Mesothelial cell of epicardium (in vitro differentiated cells): Measurements from ENCODE around the gene TAOK1. TPM values are rescaled to one million over a fixed set of nuclear protein-coding genes. Genes with fewer than 3 reads are reported as not detected.

Source experiments
- DNase-seq, 2 experiments: peaks; one replicate each; pipeline ENCODE4 v3.0.0; 2021; ENCODE audit warnings: low spot score in 2 of 2; ENCODE audit not compliant: unreplicated experiment in 2 of 2
- H3K27ac Mint-ChIP-seq: 2 replicates; pipeline ENCODE4 v1.8.0; 2021; ENCODE audit warnings: mixed read lengths
- H3K27me3 Mint-ChIP-seq: 2 replicates; pipeline ENCODE4 v1.8.0; 2021; ENCODE audit warnings: low read depth, mixed read lengths
- H3K36me3 Mint-ChIP-seq: 2 replicates; pipeline ENCODE4 v1.8.0; 2021; ENCODE audit warnings: mixed read lengths
- H3K4me1 Mint-ChIP-seq: 2 replicates; pipeline ENCODE4 v1.8.0; 2021; ENCODE audit warnings: mixed read lengths
- H3K4me3 Mint-ChIP-seq: 2 replicates; pipeline ENCODE4 v1.8.0; 2021; ENCODE audit warnings: mild to moderate bottlenecking, moderate library complexity, mixed read lengths
- H3K9me3 Mint-ChIP-seq: 2 replicates; pipeline ENCODE4 v1.8.0; 2021; ENCODE audit warnings: mixed read lengths
- total RNA-seq: library from RNA; stranded (reverse); gene quantifications from 3 replicates; pipeline ENCODE4 v1.2.1, GENCODE V29; 2021
- TF ChIP-seq, protein P1 (sequence below): fragments of 200-600 bp; sonication (generic); IDR thresholded peaks from one replicate; pipeline ENCODE4 v1.5.0; 2021; ENCODE audit warnings: antibody characterized with exemption; ENCODE audit not compliant: unreplicated experiment

TAOK1 gene
- total RNA-seq, 1 donor from 2014 or later = 86.7 TPM

DNA sequence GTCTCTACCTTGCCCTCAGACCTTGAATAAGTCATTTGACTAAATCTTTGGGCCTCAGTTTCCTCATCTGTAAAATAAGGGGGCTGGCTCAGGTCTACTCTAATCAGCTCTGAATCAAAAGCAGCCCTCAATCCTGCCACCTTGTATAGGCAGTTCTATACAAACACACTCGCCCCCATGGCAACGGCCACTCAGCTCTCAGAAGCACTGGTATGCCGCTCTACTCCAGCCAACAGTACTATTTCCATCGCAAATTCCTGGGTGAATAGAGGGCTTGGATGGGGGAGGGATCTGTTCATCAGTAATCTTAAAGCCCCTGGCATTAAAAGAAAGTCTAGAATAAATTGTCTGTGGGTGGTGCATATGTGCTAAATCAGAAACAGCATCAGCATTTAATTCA, 21.2 kb upstream of the TAOK1 start:
- Mint-ChIP-seq H3K27me3 (no peaks in the 10 kb centered on the region), H3K27ac (no peak overlapping the region), H3K4me1 (no peaks in the 10 kb centered on the region), H3K36me3 (no peaks in the 10 kb centered on the region), H3K9me3 (no peaks in the 10 kb centered on the region), H3K4me3 (no peak overlapping the region)
- peak in 1 of 2 experiments; percentile 59 for DNase-seq
- TF ChIP-seq, protein P1, sequence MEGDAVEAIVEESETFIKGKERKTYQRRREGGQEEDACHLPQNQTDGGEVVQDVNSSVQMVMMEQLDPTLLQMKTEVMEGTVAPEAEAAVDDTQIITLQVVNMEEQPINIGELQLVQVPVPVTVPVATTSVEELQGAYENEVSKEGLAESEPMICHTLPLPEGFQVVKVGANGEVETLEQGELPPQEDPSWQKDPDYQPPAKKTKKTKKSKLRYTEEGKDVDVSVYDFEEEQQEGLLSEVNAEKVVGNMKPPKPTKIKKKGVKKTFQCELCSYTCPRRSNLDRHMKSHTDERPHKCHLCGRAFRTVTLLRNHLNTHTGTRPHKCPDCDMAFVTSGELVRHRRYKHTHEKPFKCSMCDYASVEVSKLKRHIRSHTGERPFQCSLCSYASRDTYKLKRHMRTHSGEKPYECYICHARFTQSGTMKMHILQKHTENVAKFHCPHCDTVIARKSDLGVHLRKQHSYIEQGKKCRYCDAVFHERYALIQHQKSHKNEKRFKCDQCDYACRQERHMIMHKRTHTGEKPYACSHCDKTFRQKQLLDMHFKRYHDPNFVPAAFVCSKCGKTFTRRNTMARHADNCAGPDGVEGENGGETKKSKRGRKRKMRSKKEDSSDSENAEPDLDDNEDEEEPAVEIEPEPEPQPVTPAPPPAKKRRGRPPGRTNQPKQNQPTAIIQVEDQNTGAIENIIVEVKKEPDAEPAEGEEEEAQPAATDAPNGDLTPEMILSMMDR = no peak

DNA sequence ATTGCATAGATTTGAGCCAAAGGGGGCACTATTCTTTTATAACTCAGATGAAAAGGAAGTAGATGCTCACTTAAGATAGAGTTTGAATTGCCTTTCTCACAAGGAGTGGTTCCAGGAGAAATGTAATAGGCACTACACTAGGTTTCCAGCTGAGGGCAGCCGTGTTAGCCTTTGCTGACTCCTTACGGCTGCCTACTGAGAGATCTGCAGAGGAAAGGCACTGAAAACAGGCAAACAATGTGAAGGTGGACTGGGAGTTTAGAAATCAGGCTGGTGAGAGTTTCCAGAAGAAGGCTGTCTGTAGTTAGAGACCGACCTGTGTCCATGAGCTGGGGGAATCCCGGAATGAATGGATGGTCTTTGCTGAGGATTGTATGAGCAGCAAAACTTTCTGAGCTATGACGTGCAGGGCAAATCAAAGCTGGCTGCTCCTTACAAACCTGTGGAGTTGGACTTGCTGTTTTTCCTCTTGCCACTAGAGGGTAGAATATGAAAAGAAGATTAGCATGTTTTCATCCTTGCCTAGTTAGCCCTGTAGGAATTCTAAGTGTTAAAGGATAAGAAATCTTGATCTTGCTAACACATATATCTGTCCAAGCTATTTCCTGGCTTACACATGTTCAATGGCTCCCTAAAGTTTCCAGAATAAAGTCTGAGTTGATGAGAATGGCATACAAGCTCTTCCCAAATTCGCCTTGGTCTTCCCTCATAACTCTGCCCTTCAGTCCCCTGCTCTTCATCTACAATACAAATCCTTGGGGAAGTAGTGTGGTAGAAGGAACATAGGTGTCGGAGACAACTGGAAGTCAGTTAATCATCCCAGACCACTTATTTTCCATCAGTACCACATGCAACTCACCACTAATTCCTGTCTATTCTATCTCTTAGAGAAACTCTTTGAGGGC, 20.1 kb upstream of the TAOK1 start:
- TF ChIP-seq, protein P1 = peak; percentile 79
- H3K4me3 Mint-ChIP-seq = no peak overlapping the region
- no peaks in the 10 kb centered on the region for H3K36me3 Mint-ChIP-seq
- H3K27me3 Mint-ChIP-seq = no peaks in the 10 kb centered on the region
- H3K9me3 Mint-ChIP-seq = no peaks in the 10 kb centered on the region
- H3K27ac Mint-ChIP-seq = no peak overlapping the region
- peak; percentile 22 to 52 for DNase-seq
- H3K4me1 Mint-ChIP-seq = peaks cover 6% of the 10 kb centered on the region

DNA sequence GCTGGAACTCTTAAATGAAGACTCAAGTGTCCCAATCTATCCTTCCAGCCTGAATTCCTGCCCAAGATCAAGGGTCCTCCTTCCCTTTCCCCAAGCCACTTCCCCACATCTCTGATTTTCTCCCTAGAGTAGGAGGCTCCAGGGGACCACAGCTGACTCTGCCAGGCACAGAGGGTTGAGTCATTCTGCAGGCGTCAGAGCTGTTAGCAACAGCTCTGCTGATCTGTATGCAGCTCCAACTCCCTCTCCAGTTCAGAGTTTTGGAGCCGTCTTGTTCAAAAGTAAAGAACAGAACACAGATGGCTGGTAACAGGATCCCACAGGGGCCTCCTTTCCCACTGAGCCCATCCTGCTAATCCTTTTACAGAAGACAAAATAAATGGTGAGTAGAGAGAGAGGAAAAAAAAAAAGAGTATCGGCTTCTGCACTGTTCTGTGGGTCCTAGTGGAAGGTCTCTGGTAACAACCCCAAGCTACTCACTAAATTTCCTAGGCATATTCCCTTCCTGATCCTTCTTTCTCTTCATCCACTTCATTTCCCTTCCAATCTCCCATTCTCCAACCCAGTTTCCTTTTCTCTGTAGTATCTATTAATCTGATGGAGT, 13.4 kb upstream of the TAOK1 start:
- TF ChIP-seq, protein P1 = no peak
- peaks cover 28% of the 10 kb centered on the region for H3K4me1 Mint-ChIP-seq
- H3K27me3 Mint-ChIP-seq = no peaks in the 10 kb centered on the region
- DNase-seq = peak in 1 of 2 experiments; percentile 41
- no peaks in the 10 kb centered on the region for H3K36me3 Mint-ChIP-seq
- no peak overlapping the region for H3K4me3 Mint-ChIP-seq
- H3K27ac Mint-ChIP-seq = peak overlapping the region; percentile 68
- H3K9me3 Mint-ChIP-seq = no peaks in the 10 kb centered on the region

DNA sequence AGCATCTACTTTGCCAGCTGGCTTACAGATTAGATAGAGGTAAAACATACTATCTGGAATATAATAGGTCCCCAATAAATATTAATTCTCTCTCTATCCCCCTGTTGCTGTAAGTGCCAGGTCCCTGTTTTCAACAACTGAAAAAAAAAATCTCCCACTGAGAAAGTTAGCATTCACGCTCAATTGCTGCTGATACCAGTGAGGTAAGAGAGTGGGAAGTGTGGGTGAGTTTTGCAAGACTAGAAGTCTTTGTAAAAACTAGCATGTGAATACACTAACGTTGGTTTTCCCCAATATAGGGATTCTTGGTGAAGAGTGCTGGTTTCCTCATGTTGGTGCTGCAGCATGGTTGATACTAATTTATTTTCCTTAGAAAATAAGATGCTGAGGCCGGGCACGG, 11.7 kb upstream of the TAOK1 start:
- DNase-seq = no peak
- no peak overlapping the region for H3K4me3 Mint-ChIP-seq
- no peak overlapping the region for H3K27ac Mint-ChIP-seq
- TF ChIP-seq, protein P1 = no peak
- no peaks in the 10 kb centered on the region for H3K27me3 Mint-ChIP-seq
- H3K4me1 Mint-ChIP-seq = peaks cover 28% of the 10 kb centered on the region
- no peaks in the 10 kb centered on the region for H3K36me3 Mint-ChIP-seq
- H3K9me3 Mint-ChIP-seq = no peaks in the 10 kb centered on the region

DNA sequence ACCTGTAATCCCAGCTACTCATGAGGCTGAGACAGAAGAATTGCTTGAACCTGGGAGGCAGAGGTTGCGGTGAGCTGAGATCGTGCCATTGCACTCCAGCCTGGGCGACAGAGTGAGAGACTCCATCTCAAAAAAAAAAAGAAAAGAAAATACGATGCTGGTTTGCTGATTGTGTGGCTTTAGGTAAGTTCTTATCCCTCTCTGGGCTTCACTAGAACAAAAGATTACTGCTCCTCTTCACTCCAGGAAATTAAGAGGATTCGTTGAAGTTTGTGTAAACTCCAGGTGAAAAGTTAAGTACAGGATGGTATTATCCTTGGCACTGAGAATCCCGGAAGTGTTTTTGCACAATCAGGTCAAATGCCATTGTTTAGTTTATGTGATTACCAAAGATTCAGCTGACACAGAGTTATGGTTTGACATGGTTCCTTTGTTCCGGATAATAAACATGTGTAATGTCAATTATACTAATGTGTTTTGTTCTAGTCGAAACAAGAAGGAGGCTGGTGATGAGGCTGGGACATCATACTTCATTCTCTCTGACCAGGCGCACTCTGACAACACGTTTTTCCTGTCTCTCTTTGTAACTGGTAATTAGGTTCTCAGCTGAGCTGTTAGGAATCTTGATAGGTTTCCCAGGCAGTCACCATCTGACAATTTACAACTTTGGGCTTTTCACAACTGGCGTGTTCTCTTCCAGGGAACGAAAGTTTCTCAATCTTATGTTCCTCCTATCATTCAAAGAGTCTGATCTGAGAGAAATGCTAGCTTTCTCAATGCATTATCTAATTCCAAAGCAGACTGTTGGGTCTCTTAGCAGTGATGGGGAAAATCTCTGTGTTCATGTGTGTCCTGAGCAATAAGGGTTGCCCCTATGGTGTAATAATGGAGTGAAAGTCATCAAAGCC, 10.8 kb upstream of the TAOK1 start:
- H3K4me3 Mint-ChIP-seq = no peak overlapping the region
- no peak overlapping the region for H3K27ac Mint-ChIP-seq
- no peaks in the 10 kb centered on the region for H3K9me3 Mint-ChIP-seq
- no peaks in the 10 kb centered on the region for H3K27me3 Mint-ChIP-seq
- DNase-seq = no peak
- peaks cover 28% of the 10 kb centered on the region for H3K4me1 Mint-ChIP-seq
- TF ChIP-seq, protein P1 = no peak
- no peaks in the 10 kb centered on the region for H3K36me3 Mint-ChIP-seq
